ENCODE measurements around the gene ATAD3C. TPM values are rescaled to one million over a fixed set of nuclear protein-coding genes. Genes with fewer than 3 reads are reported as not detected.

ATAD3C gene
- total and polyA plus RNA-seq, 10 of the 15 experiments (the other 5 are each of a cell fraction or from before 2014, with no cell fraction given): 0.03 to 3.1 (median 0.86) TPM

DNA sequence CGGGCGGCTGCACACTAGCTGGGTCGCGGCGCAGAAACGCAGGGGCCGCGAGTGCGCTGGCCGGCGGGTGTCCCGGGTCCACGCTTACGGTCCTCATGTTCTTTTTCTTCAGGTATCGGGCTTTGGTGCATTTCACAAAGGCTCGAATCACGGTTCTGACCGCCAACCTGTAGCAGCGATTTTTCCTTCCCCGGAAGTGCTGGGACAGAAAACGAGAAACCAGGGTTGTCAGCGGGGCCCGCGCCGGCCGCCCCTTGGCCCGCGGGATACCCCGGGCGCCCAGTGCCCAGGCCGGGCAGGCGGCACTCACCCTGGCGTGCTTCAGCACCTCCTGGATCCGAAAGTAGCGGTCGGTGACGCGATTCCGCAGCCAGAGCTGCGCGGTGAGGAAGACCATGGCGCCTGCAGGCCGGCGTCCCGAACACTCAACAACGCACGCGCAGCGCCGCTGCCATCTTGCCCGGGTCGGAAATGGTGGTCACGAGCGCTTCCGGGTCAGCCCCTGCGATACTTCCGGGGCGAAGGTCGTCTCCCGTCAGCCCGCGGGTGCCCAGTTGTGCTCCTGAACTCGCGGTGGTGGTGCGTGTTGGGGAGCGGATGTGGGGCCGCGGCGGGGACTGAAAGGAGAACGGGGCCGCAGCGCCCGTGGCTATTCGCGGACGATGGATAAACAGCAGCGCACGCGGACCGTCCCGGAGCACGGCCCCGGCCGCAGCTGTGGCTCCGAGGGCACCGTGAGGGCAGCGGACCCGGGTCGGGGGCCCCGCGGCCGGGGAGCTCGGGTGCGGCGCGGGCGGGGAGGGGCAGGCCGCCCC lies 42.5 kb upstream of the ATAD3C start, which contains the start of gene MRPL20 (continued):
- no peak for TF ChIP-seq YBX1 (IDR thresholded peaks at IDR 0.05)
- TF ChIP-seq CEBPB (IDR thresholded peaks at IDR 0.05; ENCODE audit: borderline replicate concordance in 1 of 2, low read depth in 2 of 2, low read length in 2 of 2): no peak
- no peak for TF ChIP-seq ZNF384 (IDR thresholded peaks at IDR 0.05; ENCODE audit: borderline replicate concordance, low read depth, low read length)
- TF ChIP-seq RELA (IDR thresholded peaks at IDR 0.05; ENCODE audit: borderline replicate concordance, partially characterized antibody): peak; percentile 18
- 0 out of 2 replicates have a peak, but pooled peaks have one; percentile 49 for TF ChIP-seq ASH2L (IDR thresholded peaks at IDR 0.05; ENCODE audit: borderline replicate concordance, low read depth)
- no peak for TF ChIP-seq RAD21 (IDR thresholded peaks at IDR 0.05; ENCODE audit: insufficient read depth, low read depth, low read length)
- TF ChIP-seq, protein P1, sequence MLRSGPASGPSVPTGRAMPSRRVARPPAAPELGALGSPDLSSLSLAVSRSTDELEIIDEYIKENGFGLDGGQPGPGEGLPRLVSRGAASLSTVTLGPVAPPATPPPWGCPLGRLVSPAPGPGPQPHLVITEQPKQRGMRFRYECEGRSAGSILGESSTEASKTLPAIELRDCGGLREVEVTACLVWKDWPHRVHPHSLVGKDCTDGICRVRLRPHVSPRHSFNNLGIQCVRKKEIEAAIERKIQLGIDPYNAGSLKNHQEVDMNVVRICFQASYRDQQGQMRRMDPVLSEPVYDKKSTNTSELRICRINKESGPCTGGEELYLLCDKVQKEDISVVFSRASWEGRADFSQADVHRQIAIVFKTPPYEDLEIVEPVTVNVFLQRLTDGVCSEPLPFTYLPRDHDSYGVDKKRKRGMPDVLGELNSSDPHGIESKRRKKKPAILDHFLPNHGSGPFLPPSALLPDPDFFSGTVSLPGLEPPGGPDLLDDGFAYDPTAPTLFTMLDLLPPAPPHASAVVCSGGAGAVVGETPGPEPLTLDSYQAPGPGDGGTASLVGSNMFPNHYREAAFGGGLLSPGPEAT (IDR thresholded peaks at IDR 0.05; ENCODE audit: low read depth): peak; percentile 93
- TF ChIP-seq TAF1 (IDR thresholded peaks at IDR 0.05; ENCODE audit: borderline replicate concordance, low read depth, low read length): peak; percentile 96
- no peak for TF ChIP-seq HDAC2 (IDR thresholded peaks at IDR 0.05)

Data from GM12878 (cell line).